Parathyroid adenoma (tissue), 2 donors: ENCODE measurements around the gene CPHXL.

Experiments used
- H2AFZ ChIP-seq: fragments of 300-600 bp; sonication (generic); one replicate; pipeline ENCODE4 v1.7.0; 2017; ENCODE audit warnings: antibody characterized with exemption, mild to moderate bottlenecking
- H3K27ac ChIP-seq: fragments of 300-600 bp; sonication (generic); one replicate; pipeline ENCODE4 v1.7.0; 2017
- H3K27me3 ChIP-seq: fragments of 300-600 bp; sonication (generic); one replicate; pipeline ENCODE4 v1.7.0; 2017; ENCODE audit warnings: low read length; ENCODE audit not compliant: control insufficient read depth, insufficient read depth
- H3K36me3 ChIP-seq: fragments of 300-600 bp; sonication (generic); one replicate; pipeline ENCODE4 v1.7.0; 2017; ENCODE audit warnings: low read length; ENCODE audit not compliant: control insufficient read depth, insufficient read depth
- H3K4me1 ChIP-seq: fragments of 300-600 bp; sonication (generic); one replicate; pipeline ENCODE4 v1.7.0; 2017; ENCODE audit warnings: control low read depth
- H3K4me2 ChIP-seq: fragments of 300-600 bp; sonication (generic); one replicate; pipeline ENCODE4 v1.7.0; 2017; ENCODE audit warnings: low read length
- H3K4me3 ChIP-seq: fragments of 300-600 bp; sonication (generic); one replicate; pipeline ENCODE4 v1.7.0; 2017; ENCODE audit warnings: low read depth, low read length
- H3K79me2 ChIP-seq: fragments of 300-600 bp; sonication (generic); one replicate; pipeline ENCODE4 v1.7.0; 2017; ENCODE audit warnings: control low read depth
- H3K9ac ChIP-seq: fragments of 300-600 bp; sonication (generic); one replicate; pipeline ENCODE4 v1.7.0; 2017; ENCODE audit warnings: mild to moderate bottlenecking
- H3K9me3 ChIP-seq: fragments of 300-600 bp; sonication (generic); one replicate; pipeline ENCODE4 v1.7.0; 2017; ENCODE audit warnings: low read length; ENCODE audit not compliant: control insufficient read depth
- CTCF ChIP-seq: fragments of 300-600 bp; sonication (generic); IDR thresholded peaks from one replicate; pipeline ENCODE4 v1.7.0; 2017; ENCODE audit warnings: antibody characterized with exemption, mild to moderate bottlenecking
- donor health status: primary hyperparathyroidism.

The CPHXL gene

GRCh38 chr16:75762746-75763145 lies 36.5 kb upstream of the CPHXL start:
- no peak overlapping the region for H2AFZ ChIP-seq
- H3K9ac ChIP-seq = no peak overlapping the region
- H3K27me3 ChIP-seq = no peaks in the 10 kb centered on the region
- no peak for TF ChIP-seq CTCF
- no peak overlapping the region for H3K4me2 ChIP-seq
- no peak overlapping the region for H3K4me3 ChIP-seq
- no peaks in the 10 kb centered on the region for H3K36me3 ChIP-seq
- H3K9me3 ChIP-seq = no peaks in the 10 kb centered on the region
- no peaks in the 10 kb centered on the region for H3K4me1 ChIP-seq
- no peak overlapping the region for H3K27ac ChIP-seq
- H3K79me2 ChIP-seq = no peaks in the 10 kb centered on the region

- Histone ChIP-seq H3K27ac (no peak overlapping the region), H3K79me2 (no peaks in the 10 kb centered on the region), H3K9ac (no peak overlapping the region), H3K4me3 (no peak overlapping the region), H3K4me1 (no peaks in the 10 kb centered on the region), H3K36me3 (no peaks in the 10 kb centered on the region), H3K27me3 (no peaks in the 10 kb centered on the region), H3K4me2 (no peak overlapping the region), H2AFZ (no peak overlapping the region), H3K9me3 (no peaks in the 10 kb centered on the region)
- TF ChIP-seq CTCF = no peak
These were observed 34.8 kb upstream of the CPHXL start for GRCh38 chr16:75761108-75761507.

- Histone ChIP-seq H3K4me3 (no peak overlapping the region), H3K9ac (no peak overlapping the region), H2AFZ (no peak overlapping the region), H3K27me3 (no peaks in the 10 kb centered on the region), H3K36me3 (no peaks in the 10 kb centered on the region), H3K79me2 (no peaks in the 10 kb centered on the region), H3K4me2 (no peak overlapping the region), H3K4me1 (no peaks in the 10 kb centered on the region), H3K9me3 (no peaks in the 10 kb centered on the region), H3K27ac (no peak overlapping the region)
- TF ChIP-seq CTCF = no peak
These were observed 33.8 kb upstream of the CPHXL start for GRCh38 chr16:75760018-75760519.

GRCh38 chr16:75758215-75758614 lies 31.9 kb upstream of the CPHXL start:
- Histone ChIP-seq H2AFZ (no peak overlapping the region), H3K27me3 (no peaks in the 10 kb centered on the region), H3K27ac (no peak overlapping the region), H3K4me1 (no peaks in the 10 kb centered on the region), H3K9ac (no peak overlapping the region), H3K4me2 (no peak overlapping the region), H3K36me3 (no peaks in the 10 kb centered on the region), H3K9me3 (no peaks in the 10 kb centered on the region), H3K4me3 (no peak overlapping the region), H3K79me2 (no peaks in the 10 kb centered on the region)
- no peak for TF ChIP-seq CTCF

- Histone ChIP-seq H3K4me1 (no peaks in the 10 kb centered on the region), H3K27ac (no peak overlapping the region)
These were observed 27.9 kb upstream of the CPHXL start for GRCh38 chr16:75754141-75754540.

More at GRCh38 chr16:75754141-75754540, 27.9 kb upstream of the CPHXL start:
- H3K79me2 ChIP-seq = no peaks in the 10 kb centered on the region
- H3K9ac ChIP-seq = no peak overlapping the region
- H3K4me3 ChIP-seq = no peak overlapping the region
- H3K27me3 ChIP-seq = no peaks in the 10 kb centered on the region
- H3K36me3 ChIP-seq = no peaks in the 10 kb centered on the region
- no peak for TF ChIP-seq CTCF
- H3K9me3 ChIP-seq = no peaks in the 10 kb centered on the region
- H3K4me2 ChIP-seq = no peak overlapping the region
- no peak overlapping the region for H2AFZ ChIP-seq
